ENCODE results near the gene LRIG2.
"Not testable (repeated sequence)": the region's sequence is repeated elsewhere in the genome, so short reads cannot be mapped to it uniquely, and the experiment has no call there.

LRIG2 gene, protein sequence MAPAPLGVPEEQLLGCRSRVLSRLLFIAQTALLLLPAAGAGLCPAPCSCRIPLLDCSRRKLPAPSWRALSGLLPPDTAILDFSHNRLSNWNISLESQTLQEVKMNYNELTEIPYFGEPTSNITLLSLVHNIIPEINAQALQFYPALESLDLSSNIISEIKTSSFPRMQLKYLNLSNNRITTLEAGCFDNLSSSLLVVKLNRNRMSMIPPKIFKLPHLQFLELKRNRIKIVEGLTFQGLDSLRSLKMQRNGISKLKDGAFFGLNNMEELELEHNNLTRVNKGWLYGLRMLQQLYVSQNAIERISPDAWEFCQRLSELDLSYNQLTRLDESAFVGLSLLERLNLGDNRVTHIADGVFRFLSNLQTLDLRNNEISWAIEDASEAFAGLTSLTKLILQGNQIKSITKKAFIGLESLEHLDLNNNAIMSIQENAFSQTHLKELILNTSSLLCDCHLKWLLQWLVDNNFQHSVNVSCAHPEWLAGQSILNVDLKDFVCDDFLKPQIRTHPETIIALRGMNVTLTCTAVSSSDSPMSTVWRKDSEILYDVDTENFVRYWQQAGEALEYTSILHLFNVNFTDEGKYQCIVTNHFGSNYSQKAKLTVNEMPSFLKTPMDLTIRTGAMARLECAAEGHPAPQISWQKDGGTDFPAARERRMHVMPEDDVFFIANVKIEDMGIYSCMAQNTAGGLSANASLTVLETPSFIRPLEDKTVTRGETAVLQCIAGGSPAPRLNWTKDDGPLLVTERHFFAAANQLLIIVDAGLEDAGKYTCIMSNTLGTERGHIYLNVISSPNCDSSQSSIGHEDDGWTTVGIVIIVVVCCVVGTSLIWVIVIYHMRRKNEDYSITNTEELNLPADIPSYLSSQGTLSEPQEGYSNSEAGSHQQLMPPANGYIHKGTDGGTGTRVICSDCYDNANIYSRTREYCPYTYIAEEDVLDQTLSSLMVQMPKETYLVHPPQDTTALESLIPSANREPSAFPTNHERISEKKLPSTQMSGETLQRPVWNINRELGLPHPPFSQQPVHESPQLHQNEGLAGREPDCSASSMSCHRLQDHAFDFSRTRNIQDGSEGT

DNA sequence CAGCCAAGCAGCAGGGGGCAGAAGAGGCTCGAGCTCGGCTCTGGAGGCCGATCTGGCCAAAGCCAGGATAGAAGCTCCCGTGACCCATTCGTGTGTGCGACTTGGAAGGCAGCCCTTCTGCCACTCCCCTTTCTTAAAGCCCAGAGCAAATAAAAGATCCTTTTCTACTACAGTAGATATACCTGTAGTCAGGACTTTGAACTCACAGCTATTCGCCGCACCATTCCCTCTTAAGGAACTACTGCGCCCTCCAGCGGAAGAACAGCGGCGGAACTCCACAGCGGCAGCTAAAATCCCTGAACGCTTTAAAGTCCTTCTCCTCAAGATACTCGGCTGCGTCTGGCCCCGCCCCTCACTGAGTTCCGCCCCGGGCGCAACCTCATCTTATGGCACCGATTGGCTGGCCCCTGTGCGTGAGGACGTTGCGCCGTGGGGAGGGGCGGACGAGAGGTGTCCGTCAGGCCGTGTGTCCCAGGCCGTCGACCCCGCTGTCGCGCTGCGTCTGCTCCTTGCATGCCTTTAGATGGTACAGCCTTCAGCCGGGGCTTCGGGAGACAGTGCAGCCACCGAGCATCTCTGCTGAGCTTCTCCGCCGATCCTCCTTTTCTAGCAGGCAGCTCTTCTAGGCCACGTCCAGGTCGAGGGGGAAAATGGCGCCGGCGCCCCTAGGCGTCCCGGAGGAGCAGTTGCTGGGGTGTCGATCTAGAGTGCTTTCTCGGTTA lies at the start of gene LRIG2:
LRIG2 (plus strand) TSS at position 442 of the 722 bp plus-strand sequence; CDS start at position 651, 209 bp downstream.
- in situ Hi-C loops (cut with MboI; ENCODE audit: low pct_unique_long_range_greater_than_20kb, low sequenced_read_pairs) = no loop called here
- peak; percentile 100 for DNase-seq

GRCh38 chr1:113023316-113023715 lies 49.7 kb upstream of the LRIG2 start:
- in situ Hi-C loops (cut with MboI; ENCODE audit: low pct_unique_long_range_greater_than_20kb, low sequenced_read_pairs); DNase-seq: not testable (repeated sequence)

DNA sequence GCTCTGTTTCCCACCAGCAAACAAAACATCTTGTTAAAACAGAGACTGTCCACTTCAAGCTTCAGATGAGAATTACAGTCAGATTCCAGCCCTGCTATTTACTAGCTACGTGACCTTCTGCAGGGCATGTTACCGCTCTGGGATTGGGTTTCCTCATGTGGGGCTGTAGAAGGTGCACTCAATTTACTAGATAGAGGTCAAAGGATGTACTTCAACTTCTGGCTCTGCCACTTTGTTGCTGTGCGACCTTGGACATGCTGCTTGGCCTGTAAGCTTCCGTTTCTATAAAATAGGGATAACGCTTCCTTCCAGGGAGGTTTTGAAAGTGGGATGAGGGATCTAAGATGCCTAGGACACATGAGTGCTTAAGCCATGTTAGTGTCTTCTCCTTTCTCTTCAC lies 46.0 kb upstream of the LRIG2 start:
- DNase-seq = no peak
- in situ Hi-C loops (cut with MboI; ENCODE audit: low pct_unique_long_range_greater_than_20kb, low sequenced_read_pairs) = no loop called here

GRCh38 chr1:113027449-113027848 lies 45.5 kb upstream of the LRIG2 start:
- in situ Hi-C loops (cut with MboI; ENCODE audit: low pct_unique_long_range_greater_than_20kb, low sequenced_read_pairs) = no loop called here
- DNase-seq = no peak

DNA sequence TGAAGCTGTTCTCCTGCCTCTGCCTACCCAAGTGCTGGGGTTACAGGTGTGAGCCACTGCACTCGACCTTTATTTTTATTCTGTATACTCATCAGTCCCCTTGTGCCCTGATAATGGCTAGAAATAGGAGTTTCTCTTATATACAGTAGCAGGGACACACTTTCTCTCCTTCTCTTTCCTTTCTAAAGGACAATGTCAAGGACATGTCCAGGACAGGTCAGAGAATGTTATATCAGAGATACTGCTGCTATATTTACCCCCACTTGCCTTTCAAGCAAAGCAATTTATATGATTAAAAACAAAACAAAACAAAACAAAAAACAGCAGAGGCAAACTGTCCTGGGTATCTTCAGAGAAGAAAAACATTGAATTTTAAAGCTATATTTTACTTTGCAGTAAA lies 43.2 kb upstream of the LRIG2 start:
- in situ Hi-C loops (cut with MboI; ENCODE audit: low pct_unique_long_range_greater_than_20kb, low sequenced_read_pairs) = no loop called here
- DNase-seq = no peak

GRCh38 chr1:113031171-113031933 lies 41.6 kb upstream of the LRIG2 start:
- DNase-seq = peak; percentile 15
- in situ Hi-C loops (cut with MboI; ENCODE audit: low pct_unique_long_range_greater_than_20kb, low sequenced_read_pairs) = no loop called here

GRCh38 chr1:113035086-113035485 lies 37.9 kb upstream of the LRIG2 start:
- in situ Hi-C loops (cut with MboI; ENCODE audit: low pct_unique_long_range_greater_than_20kb, low sequenced_read_pairs) = no loop called here
- DNase-seq = no peak

- in situ Hi-C loops (cut with MboI; ENCODE audit: low pct_unique_long_range_greater_than_20kb, low sequenced_read_pairs) = no loop called here
Observed at GRCh38 chr1:113036639-113037321, 36.2 kb upstream of the LRIG2 start.

GRCh38 chr1:113040041-113040440 lies 33.0 kb upstream of the LRIG2 start:
- no peak for DNase-seq
- in situ Hi-C loops (cut with MboI; ENCODE audit: low pct_unique_long_range_greater_than_20kb, low sequenced_read_pairs) = no loop called here

More at GRCh38 chr1:113036639-113037321, 36.2 kb upstream of the LRIG2 start:
- no peak for DNase-seq

GRCh38 chr1:113040718-113041412 lies 32.1 kb upstream of the LRIG2 start:
- DNase-seq = no peak
- in situ Hi-C loops (cut with MboI; ENCODE audit: low pct_unique_long_range_greater_than_20kb, low sequenced_read_pairs) = no loop called here

- no peak for DNase-seq
- in situ Hi-C loops (cut with MboI; ENCODE audit: low pct_unique_long_range_greater_than_20kb, low sequenced_read_pairs) = no loop called here
Observed at GRCh38 chr1:113041569-113042284, 31.3 kb upstream of the LRIG2 start.

DNA sequence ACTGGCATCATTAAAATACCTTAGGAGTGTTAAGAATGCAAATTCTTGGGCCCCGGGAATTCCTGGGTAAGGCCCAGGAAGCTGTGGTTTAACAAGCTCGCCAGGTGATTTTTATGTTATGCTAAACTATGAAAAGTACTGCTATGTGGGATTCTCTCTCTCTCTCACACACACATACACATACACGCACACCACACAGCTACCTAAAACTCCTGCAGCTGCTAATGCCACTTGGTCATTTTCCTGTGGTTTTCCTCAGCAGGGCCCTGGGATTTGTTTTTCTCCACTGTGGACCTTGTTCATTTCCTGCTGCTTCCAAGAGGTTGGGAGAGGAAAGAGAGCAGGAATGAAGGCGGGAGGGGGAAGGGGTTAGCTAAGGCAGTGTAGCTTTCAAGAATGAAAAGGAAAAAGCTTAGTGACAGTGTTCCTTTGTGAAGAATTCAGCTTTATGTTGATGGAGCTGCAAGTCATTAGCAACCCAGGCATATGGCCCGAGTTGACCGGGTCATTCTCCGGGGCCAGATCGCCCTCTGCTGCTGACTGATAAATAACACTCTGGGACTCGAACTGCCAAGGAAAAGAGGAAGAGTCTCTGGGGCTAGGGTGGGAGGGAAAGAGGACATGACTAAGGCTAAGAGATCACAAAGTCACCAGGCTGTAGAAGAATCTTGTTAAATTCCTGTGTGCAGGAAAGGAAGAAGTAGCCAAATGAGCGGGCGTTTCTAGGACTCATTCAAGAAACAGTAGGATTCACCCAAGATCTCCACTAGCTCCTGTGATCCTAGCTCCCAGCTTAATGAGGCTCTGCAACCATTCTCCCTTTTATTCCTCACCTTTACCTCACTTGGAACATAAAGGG lies 30.5 kb upstream of the LRIG2 start:
- in situ Hi-C loops (cut with MboI; ENCODE audit: low pct_unique_long_range_greater_than_20kb, low sequenced_read_pairs) = no loop called here
- DNase-seq = peak; percentile 91

- in situ Hi-C loops (cut with MboI; ENCODE audit: low pct_unique_long_range_greater_than_20kb, low sequenced_read_pairs) = not testable (repeated sequence)
Observed at GRCh38 chr1:113043144-113043488, 29.9 kb upstream of the LRIG2 start.

DNA sequence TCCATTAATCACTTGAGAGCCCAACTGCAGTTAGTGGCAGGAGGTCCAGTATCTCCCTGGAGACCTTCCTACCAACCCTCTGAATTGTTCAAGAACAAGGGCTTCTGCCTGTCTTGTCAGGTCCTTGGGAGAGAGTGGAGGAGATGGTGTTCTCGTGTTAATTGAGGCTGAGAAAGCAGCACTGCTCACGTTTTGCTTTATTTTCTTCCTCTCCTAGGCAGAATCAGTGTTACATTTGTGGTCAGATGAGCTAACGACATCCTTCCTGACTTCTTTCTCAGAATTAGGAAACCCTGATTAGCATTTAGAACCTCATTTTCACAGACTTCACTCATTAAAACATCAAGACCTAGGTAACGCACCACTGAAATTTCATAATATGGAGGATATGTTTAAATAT lies 26.4 kb upstream of the LRIG2 start:
- in situ Hi-C loops (cut with MboI; ENCODE audit: low pct_unique_long_range_greater_than_20kb, low sequenced_read_pairs) = no loop called here
- peak; percentile 81 for DNase-seq

More at GRCh38 chr1:113043144-113043488, 29.9 kb upstream of the LRIG2 start:
- not testable (repeated sequence) for DNase-seq

- in situ Hi-C loops (cut with MboI; ENCODE audit: low pct_unique_long_range_greater_than_20kb, low sequenced_read_pairs) = no loop called here
Observed at GRCh38 chr1:113048064-113048463, 24.9 kb upstream of the LRIG2 start.

More at GRCh38 chr1:113048064-113048463, 24.9 kb upstream of the LRIG2 start:
- DNase-seq = no peak

Measured in KBM-7 (cell line).